Measurements from ENCODE around the gene AGBL4. TPM values are rescaled to one million over a fixed set of nuclear protein-coding genes. Genes with fewer than 3 reads are reported as not detected.

The AGBL4 gene
- total and polyA plus RNA-seq, 5 experiments from 2014 or later: 0.16 to 0.25 TPM; not detected in 3

GRCh38 chr1:48701445-48701844, 1322.3 kb downstream of the AGBL4 start:
- Mint-ChIP-seq H3K4me3 (no peak overlapping the region), H3K27ac (no peak overlapping the region), H3K36me3 (no peaks in the 10 kb centered on the region)

GRCh38 chr1:48697066-48697707, 1326.6 kb downstream of the AGBL4 start:
- Mint-ChIP-seq H3K4me1 (no peaks in the 10 kb centered on the region), H3K4me3 (no peak overlapping the region), H3K27me3 (peaks cover 13 to 41% (median 28%) of the 10 kb centered on the region in 5 donors), H3K9me3 (no peaks in the 10 kb centered on the region), H3K27ac (no peak overlapping the region), H3K36me3 (no peaks in the 10 kb centered on the region)
- DNase-seq: peak in 7 of 10 donors; percentile 23 to 35 (median 31)
- POLR2A ChIA-PET: no interaction called here
- ATAC-seq: no peak

More at GRCh38 chr1:48701445-48701844, 1322.3 kb downstream of the AGBL4 start:
- DNase-seq (no peak), ATAC-seq (no peak)
- Mint-ChIP-seq H3K9me3 (no peaks in the 10 kb centered on the region), H3K27me3 (peaks cover 10 to 44% (median 22%) of the 10 kb centered on the region in 5 donors), H3K4me1 (no peaks in the 10 kb centered on the region)
- POLR2A ChIA-PET: no interaction called here

GRCh38 chr1:48695161-48695560, 1328.6 kb downstream of the AGBL4 start:
- DNase-seq: no peak
- ATAC-seq: no peak
- Mint-ChIP-seq H3K27me3 (peaks cover 8 to 30% (median 17%) of the 10 kb centered on the region in 5 donors), H3K4me1 (no peaks in the 10 kb centered on the region), H3K4me3 (no peak overlapping the region), H3K9me3 (no peaks in the 10 kb centered on the region), H3K36me3 (no peaks in the 10 kb centered on the region), H3K27ac (no peak overlapping the region)
- POLR2A ChIA-PET: no interaction called here

- H3K4me3 Mint-ChIP-seq: no peak overlapping the region
- no peak overlapping the region for H3K27ac Mint-ChIP-seq
- no peaks in the 10 kb centered on the region for H3K36me3 Mint-ChIP-seq
- no peaks in the 10 kb centered on the region for H3K9me3 Mint-ChIP-seq
- DNase-seq (no peak), ATAC-seq (no peak)
- H3K4me1 Mint-ChIP-seq: no peaks in the 10 kb centered on the region
- H3K27me3 Mint-ChIP-seq: peaks cover 6 to 23% (median 10%) of the 10 kb centered on the region in 5 donors
- POLR2A ChIA-PET: no interaction called here
These were observed 1330.0 kb downstream of the AGBL4 start for GRCh38 chr1:48693674-48694320.

GRCh38 chr1:48693180-48693579, 1330.6 kb downstream of the AGBL4 start:
- Mint-ChIP-seq H3K4me1 (no peaks in the 10 kb centered on the region), H3K4me3 (no peak overlapping the region), H3K27me3 (peaks cover 4 to 19% (median 7%) of the 10 kb centered on the region in 5 donors), H3K27ac (no peak overlapping the region), H3K36me3 (no peaks in the 10 kb centered on the region), H3K9me3 (no peaks in the 10 kb centered on the region)
- no peak for ATAC-seq
- POLR2A ChIA-PET: no interaction called here
- no peak for DNase-seq

- DNase-seq: no peak
- Mint-ChIP-seq H3K36me3 (no peaks in the 10 kb centered on the region), H3K9me3 (no peaks in the 10 kb centered on the region), H3K27me3 (peaks cover 0 to 16% (median 7%) of the 10 kb centered on the region in 5 donors), H3K4me3 (no peak overlapping the region), H3K4me1 (no peaks in the 10 kb centered on the region), H3K27ac (no peak overlapping the region)
- POLR2A ChIA-PET: no interaction called here
- ATAC-seq: no peak
These were observed 1331.5 kb downstream of the AGBL4 start for GRCh38 chr1:48692235-48692634.

GRCh38 chr1:48691429-48692001, 1332.2 kb downstream of the AGBL4 start:
- DNase-seq (no peak), ATAC-seq (no peak)
- no peaks in the 10 kb centered on the region for H3K9me3 Mint-ChIP-seq
- POLR2A ChIA-PET: no interaction called here
- H3K4me3 Mint-ChIP-seq: no peak overlapping the region
- no peaks in the 10 kb centered on the region for H3K36me3 Mint-ChIP-seq
- no peaks in the 10 kb centered on the region for H3K4me1 Mint-ChIP-seq
- peaks cover 0 to 16% (median 4%) of the 10 kb centered on the region in 5 donors for H3K27me3 Mint-ChIP-seq
- no peak overlapping the region for H3K27ac Mint-ChIP-seq

GRCh38 chr1:48688102-48688760, 1335.5 kb downstream of the AGBL4 start:
- ATAC-seq: no peak
- DNase-seq: no peak
- Mint-ChIP-seq H3K27me3 (peaks cover 0 to 14% (median 2%) of the 10 kb centered on the region in 5 donors), H3K27ac (no peak overlapping the region), H3K36me3 (no peaks in the 10 kb centered on the region), H3K4me3 (no peak overlapping the region), H3K4me1 (no peaks in the 10 kb centered on the region), H3K9me3 (no peaks in the 10 kb centered on the region)
- POLR2A ChIA-PET: no interaction called here

- DNase-seq: no peak
- H3K27me3 Mint-ChIP-seq: peaks cover 0 to 11% (median 0%) of the 10 kb centered on the region in 5 donors
These were observed 1336.3 kb downstream of the AGBL4 start for GRCh38 chr1:48687282-48688045.

GRCh38 chr1:48686159-48686558, 1337.6 kb downstream of the AGBL4 start:
- Mint-ChIP-seq H3K27ac (no peak overlapping the region), H3K4me1 (no peaks in the 10 kb centered on the region), H3K27me3 (peaks cover 0 to 6% (median 0%) of the 10 kb centered on the region in 5 donors), H3K4me3 (no peak overlapping the region), H3K36me3 (no peaks in the 10 kb centered on the region), H3K9me3 (no peaks in the 10 kb centered on the region)
- POLR2A ChIA-PET: no interaction called here
- DNase-seq: no peak
- no peak for ATAC-seq

More at GRCh38 chr1:48687282-48688045, 1336.3 kb downstream of the AGBL4 start:
- POLR2A ChIA-PET: no interaction called here
- Mint-ChIP-seq H3K4me1 (no peaks in the 10 kb centered on the region), H3K4me3 (no peak overlapping the region), H3K36me3 (no peaks in the 10 kb centered on the region), H3K9me3 (no peaks in the 10 kb centered on the region), H3K27ac (no peak overlapping the region)
- no peak for ATAC-seq

- H3K27ac Mint-ChIP-seq: no peak overlapping the region
- no peaks in the 10 kb centered on the region for H3K36me3 Mint-ChIP-seq
- no peaks in the 10 kb centered on the region for H3K4me1 Mint-ChIP-seq
- no peaks in the 10 kb centered on the region for H3K9me3 Mint-ChIP-seq
- POLR2A ChIA-PET: no interaction called here
- no peak overlapping the region for H3K4me3 Mint-ChIP-seq
- no peak for ATAC-seq
- H3K27me3 Mint-ChIP-seq: peaks cover 0 to 6% (median 0%) of the 10 kb centered on the region in 5 donors
- no peak for DNase-seq
These were observed 1339.4 kb downstream of the AGBL4 start for GRCh38 chr1:48684381-48684780.

GRCh38 chr1:48683839-48684238, 1339.9 kb downstream of the AGBL4 start:
- H3K36me3 Mint-ChIP-seq: no peaks in the 10 kb centered on the region
- POLR2A ChIA-PET: no interaction called here
- ATAC-seq (no peak), DNase-seq (no peak)
- H3K4me3 Mint-ChIP-seq: no peak overlapping the region
- no peaks in the 10 kb centered on the region for H3K4me1 Mint-ChIP-seq
- no peaks in the 10 kb centered on the region for H3K9me3 Mint-ChIP-seq
- H3K27ac Mint-ChIP-seq: no peak overlapping the region
- peaks cover 0 to 6% (median 0%) of the 10 kb centered on the region in 5 donors for H3K27me3 Mint-ChIP-seq
